ENCODE data around the gene TRIM73. TPM values are rescaled to one million over a fixed set of nuclear protein-coding genes. Genes with fewer than 3 reads are reported as not detected.
"Not testable (repeated sequence)": the region's sequence is repeated elsewhere in the genome, so short reads cannot be mapped to it uniquely, and the experiment has no call there.

The TRIM73 gene
- polyA plus RNA-seq, 1 donor from 2014 or later: 15.2 TPM

GRCh38 chr7:75409880-75410822, 14.7 kb downstream of the TRIM73 start:
- H3K4me2 ChIP-seq (ENCODE audit: low read length); H3K79me2 ChIP-seq (replicated peaks; ENCODE audit: insufficient read depth, low read length); H3K9me2 ChIP-seq (ENCODE audit: insufficient read depth, low read length); H2AFZ ChIP-seq (ENCODE audit: low read depth, low read length); H4K20me1 ChIP-seq (ENCODE audit: insufficient read depth); H3K27ac ChIP-seq (ENCODE audit: low read length); H3F3A ChIP-seq (ENCODE audit: insufficient read depth, low read length, poor library complexity, severe bottlenecking); H3K9me3 ChIP-seq (ENCODE audit: low read length); H3K36me3 ChIP-seq (ENCODE audit: insufficient read depth, low read length); H3K27me3 ChIP-seq (ENCODE audit: insufficient read depth, low read depth, low read length); H3K9ac ChIP-seq (ENCODE audit: low read length): not testable (repeated sequence)
- peak overlapping the region; percentile 43 for H3K4me3 ChIP-seq (ENCODE audit: low read length)

GRCh38 chr7:75410823-75411173, 15.4 kb downstream of the TRIM73 start:
- not testable (repeated sequence) for H3K9me3 ChIP-seq (ENCODE audit: low read length); H3K4me3 ChIP-seq (ENCODE audit: low read length); H3K27ac ChIP-seq (ENCODE audit: low read length); H3F3A ChIP-seq (ENCODE audit: insufficient read depth, low read length, poor library complexity, severe bottlenecking); H4K20me1 ChIP-seq (ENCODE audit: insufficient read depth); H3K27me3 ChIP-seq (ENCODE audit: insufficient read depth, low read depth, low read length); H3K36me3 ChIP-seq (ENCODE audit: insufficient read depth, low read length); H3K4me2 ChIP-seq (ENCODE audit: low read length); H3K9me2 ChIP-seq (ENCODE audit: insufficient read depth, low read length); H2AFZ ChIP-seq (ENCODE audit: low read depth, low read length); H3K79me2 ChIP-seq (replicated peaks; ENCODE audit: insufficient read depth, low read length); H3K9ac ChIP-seq (ENCODE audit: low read length)

GRCh38 chr7:75414204-75414603, 18.8 kb downstream of the TRIM73 start:
- H3K27me3 ChIP-seq (ENCODE audit: insufficient read depth, low read depth, low read length); H3K27ac ChIP-seq (ENCODE audit: low read length); H3K4me3 ChIP-seq (ENCODE audit: low read length); H4K20me1 ChIP-seq (ENCODE audit: insufficient read depth); H3K9ac ChIP-seq (ENCODE audit: low read length); H3K9me3 ChIP-seq (ENCODE audit: low read length); H2AFZ ChIP-seq (ENCODE audit: low read depth, low read length); H3K9me2 ChIP-seq (ENCODE audit: insufficient read depth, low read length); H3K36me3 ChIP-seq (ENCODE audit: insufficient read depth, low read length); H3K79me2 ChIP-seq (replicated peaks; ENCODE audit: insufficient read depth, low read length); H3K4me2 ChIP-seq (ENCODE audit: low read length); H3F3A ChIP-seq (ENCODE audit: insufficient read depth, low read length, poor library complexity, severe bottlenecking): not testable (repeated sequence)

GRCh38 chr7:75414708-75415427, 19.4 kb downstream of the TRIM73 start:
- not testable (repeated sequence) for H3K27ac ChIP-seq (ENCODE audit: low read length); H4K20me1 ChIP-seq (ENCODE audit: insufficient read depth)

GRCh38 chr7:75415428-75415817, 20.0 kb downstream of the TRIM73 start:
- H3K9ac ChIP-seq (ENCODE audit: low read length); H3K4me2 ChIP-seq (ENCODE audit: low read length); H3K9me2 ChIP-seq (ENCODE audit: insufficient read depth, low read length); H2AFZ ChIP-seq (ENCODE audit: low read depth, low read length); H3K27ac ChIP-seq (ENCODE audit: low read length); H3K9me3 ChIP-seq (ENCODE audit: low read length); H3F3A ChIP-seq (ENCODE audit: insufficient read depth, low read length, poor library complexity, severe bottlenecking); H3K27me3 ChIP-seq (ENCODE audit: insufficient read depth, low read depth, low read length); H3K36me3 ChIP-seq (ENCODE audit: insufficient read depth, low read length); H4K20me1 ChIP-seq (ENCODE audit: insufficient read depth); H3K4me3 ChIP-seq (ENCODE audit: low read length); H3K79me2 ChIP-seq (replicated peaks; ENCODE audit: insufficient read depth, low read length): not testable (repeated sequence)

More at GRCh38 chr7:75414708-75415427, 19.4 kb downstream of the TRIM73 start:
- not testable (repeated sequence) for H3K79me2 ChIP-seq (replicated peaks; ENCODE audit: insufficient read depth, low read length); H3K4me2 ChIP-seq (ENCODE audit: low read length); H3K27me3 ChIP-seq (ENCODE audit: insufficient read depth, low read depth, low read length); H3K36me3 ChIP-seq (ENCODE audit: insufficient read depth, low read length); H3F3A ChIP-seq (ENCODE audit: insufficient read depth, low read length, poor library complexity, severe bottlenecking); H3K9me2 ChIP-seq (ENCODE audit: insufficient read depth, low read length); H2AFZ ChIP-seq (ENCODE audit: low read depth, low read length); H3K4me3 ChIP-seq (ENCODE audit: low read length); H3K9ac ChIP-seq (ENCODE audit: low read length); H3K9me3 ChIP-seq (ENCODE audit: low read length)

GRCh38 chr7:75415829-75416373, 20.5 kb downstream of the TRIM73 start:
- not testable (repeated sequence) for H3K9me2 ChIP-seq (ENCODE audit: insufficient read depth, low read length); H3K9ac ChIP-seq (ENCODE audit: low read length); H4K20me1 ChIP-seq (ENCODE audit: insufficient read depth); H3F3A ChIP-seq (ENCODE audit: insufficient read depth, low read length, poor library complexity, severe bottlenecking); H3K4me3 ChIP-seq (ENCODE audit: low read length); H3K36me3 ChIP-seq (ENCODE audit: insufficient read depth, low read length); H3K9me3 ChIP-seq (ENCODE audit: low read length); H3K4me2 ChIP-seq (ENCODE audit: low read length); H3K27me3 ChIP-seq (ENCODE audit: insufficient read depth, low read depth, low read length); H2AFZ ChIP-seq (ENCODE audit: low read depth, low read length); H3K79me2 ChIP-seq (replicated peaks; ENCODE audit: insufficient read depth, low read length); H3K27ac ChIP-seq (ENCODE audit: low read length)

GRCh38 chr7:75416787-75417186, 21.4 kb downstream of the TRIM73 start:
- not testable (repeated sequence) for H4K20me1 ChIP-seq (ENCODE audit: insufficient read depth); H3K79me2 ChIP-seq (replicated peaks; ENCODE audit: insufficient read depth, low read length); H3K27ac ChIP-seq (ENCODE audit: low read length); H3K9ac ChIP-seq (ENCODE audit: low read length); H3K9me2 ChIP-seq (ENCODE audit: insufficient read depth, low read length); H3K9me3 ChIP-seq (ENCODE audit: low read length); H3K36me3 ChIP-seq (ENCODE audit: insufficient read depth, low read length); H3K4me2 ChIP-seq (ENCODE audit: low read length); H3F3A ChIP-seq (ENCODE audit: insufficient read depth, low read length, poor library complexity, severe bottlenecking); H2AFZ ChIP-seq (ENCODE audit: low read depth, low read length); H3K4me3 ChIP-seq (ENCODE audit: low read length); H3K27me3 ChIP-seq (ENCODE audit: insufficient read depth, low read depth, low read length)
